GM12878 (cell line): ENCODE results near the gene PAK5. TPM values are rescaled to one million over a fixed set of nuclear protein-coding genes. Genes with fewer than 3 reads are reported as not detected.

ENCODE experiments used
- ATAC-seq: fragments of 200-7000 bp; cut with Tn5 transposase; 3 replicates; pipeline ENCODE4 v1.9.1; 2020; ENCODE audit warnings: mild to moderate bottlenecking, moderate library complexity
- BruUV-seq: library from RNA; stranded (reverse); fragments of 400-500 nt; replicated peaks from 2 replicates; lab custom pipeline; 2021; lab: Mats Ljungman, UMichigan
- CTCF ChIA-PET: fragments of 300-600 bp; sonication (Branson Sonifier 250); formaldehyde crosslinking; extraction: SDS; loops from one replicate; lab custom pipeline; 2021; ENCODE audit warnings: inconsistent platforms; lab: Yijun Ruan, JAX
- POLR2A ChIA-PET: fragments of 350-600 bp; formaldehyde crosslinking; extraction: SDS; loops from one replicate; lab custom pipeline; 2021; ENCODE audit warnings: inconsistent platforms; lab: Charles Lee
- RAD21 ChIA-PET: fragments of 300-600 bp; sonication (Branson Sonifier 250); formaldehyde crosslinking; loops from one replicate; lab custom pipeline; 2023; ENCODE audit warnings: antibody characterized with exemption; ENCODE audit not compliant: unreplicated experiment; lab: Charles Lee
- SMC1A ChIA-PET: fragments of 300-600 bp; sonication (Branson Sonifier 250); formaldehyde crosslinking; loops from one replicate; lab custom pipeline; 2023; ENCODE audit not compliant: unreplicated experiment, uncharacterized antibody; lab: Charles Lee
- DNase-seq: peaks from one replicate; pipeline ENCODE4 v3.0.0-alpha.2; 2011; ENCODE audit warnings: low read depth, low spot score
- FAIRE-seq: peaks from 3 replicates; lab custom pipeline; 2011; peaks lifted over from hg19 to GRCh38; lab: Jason Lieb, UNC
- H2AFZ ChIP-seq: 2 replicates; pipeline ENCODE4 v1.6.0; 2011; ENCODE audit warnings: low read depth, low read length, control low read depth; ENCODE audit not compliant: control insufficient read depth
- H3K27ac ChIP-seq: 2 replicates; pipeline ENCODE4 v1.5.1; 2011; ENCODE audit warnings: control low read depth; ENCODE audit not compliant: control insufficient read depth, insufficient read depth
- H3K27me3 ChIP-seq, 2 experiments: replicated peaks in 1 of 2; 2 replicates each; pipeline versions ENCODE4 v1.6.0 to v1.6.1; 2011; ENCODE audit warnings: low read length in 1 of 2; ENCODE audit not compliant: control insufficient read depth in 2 of 2, insufficient read depth in 2 of 2
- H3K36me3 ChIP-seq, 2 experiments: 2 replicates each; pipeline ENCODE4 v1.5.1; 2011; ENCODE audit warnings: low read length in 1 of 2; ENCODE audit not compliant: control insufficient read depth in 2 of 2, insufficient read depth in 2 of 2
- H3K4me1 ChIP-seq: 2 replicates; pipeline ENCODE4 v1.6.1; 2011; ENCODE audit warnings: mild to moderate bottlenecking, low read length, moderate library complexity, mixed read lengths; ENCODE audit not compliant: control insufficient read depth, insufficient read depth
- H3K4me2 ChIP-seq: 2 replicates; pipeline ENCODE4 v1.6.0; 2011; ENCODE audit warnings: control low read depth; ENCODE audit not compliant: control insufficient read depth, insufficient read depth
- H3K4me3 ChIP-seq: fragments of 200-600 bp; sonication (generic); 2 replicates; pipeline ENCODE4 v1.5.1; 2016
- H3K79me2 ChIP-seq: 2 replicates; pipeline ENCODE4 v1.6.0; 2011; ENCODE audit warnings: low read length; ENCODE audit not compliant: control insufficient read depth, insufficient read depth
- H3K9ac ChIP-seq: 2 replicates; pipeline ENCODE4 v1.8.0; 2011; ENCODE audit warnings: low read length, control low read depth, mixed read lengths; ENCODE audit not compliant: control insufficient read depth, insufficient read depth
- H3K9me3 ChIP-seq: replicated peaks from 3 replicates; pipeline ENCODE4 v1.5.1; 2011; ENCODE audit warnings: mild to moderate bottlenecking, low read length; ENCODE audit not compliant: control insufficient read depth, insufficient read depth
- H4K20me1 ChIP-seq: 2 replicates; pipeline ENCODE4 v1.6.0; 2011; ENCODE audit not compliant: control insufficient read depth, insufficient read depth
- BMI1 ChIP-seq: fragments of 450-650 bp; IDR thresholded peaks from 2 replicates; pipeline ENCODE4 v1.6.1; 2016; ENCODE audit warnings: mild to moderate bottlenecking, moderate library complexity, borderline replicate concordance
- CBFB ChIP-seq: IDR thresholded peaks from 2 replicates; pipeline ENCODE4 v1.6.1; 2016; ENCODE audit warnings: antibody characterized with exemption, low read depth
- FOS ChIP-seq: IDR thresholded peaks from 3 replicates; pipeline ENCODE4 v1.6.1; 2011; ENCODE audit warnings: borderline replicate concordance; ENCODE audit not compliant: insufficient read length; ENCODE audit errors: extremely low read depth
- GATAD2B ChIP-seq: fragments of 450-650 bp; conservative IDR thresholded peaks from 2 replicates; pipeline ENCODE4 v1.6.1; 2017; ENCODE audit warnings: low read depth, mild to moderate bottlenecking, moderate library complexity
- HCFC1 ChIP-seq: fragments of 150-350 bp; IDR thresholded peaks from 2 replicates; pipeline ENCODE4 v1.6.1; 2014; ENCODE audit warnings: low read length
- MEF2A ChIP-seq: IDR thresholded peaks from 2 replicates; pipeline ENCODE4 v1.6.1; 2011; ENCODE audit warnings: low read depth, mild to moderate bottlenecking, low read length, moderate library complexity; ENCODE audit not compliant: insufficient read depth
- NFXL1 ChIP-seq: fragments of 450-650 bp; IDR thresholded peaks from 2 replicates; pipeline ENCODE4 v1.6.1; 2017; ENCODE audit warnings: antibody characterized with exemption, mild to moderate bottlenecking, borderline replicate concordance
- NFYA ChIP-seq: IDR thresholded peaks from 2 replicates; pipeline ENCODE4 v1.6.1; 2011; ENCODE audit warnings: low read depth, mild to moderate bottlenecking, low read length, improper control_type of control experiment, borderline replicate concordance
- NR2C1 ChIP-seq: fragments of 450-650 bp; IDR thresholded peaks from 2 replicates; pipeline ENCODE4 v1.6.1; 2017; ENCODE audit warnings: antibody characterized with exemption, mild to moderate bottlenecking, moderate library complexity
- RELA ChIP-seq: fragments of 450-650 bp; IDR thresholded peaks from 2 replicates; pipeline ENCODE4 v1.8.0; 2014; ENCODE audit warnings: borderline replicate concordance; ENCODE audit not compliant: partially characterized antibody
- RUNX3 ChIP-seq: IDR thresholded peaks from 2 replicates; pipeline ENCODE4 v1.6.1; 2012; ENCODE audit warnings: low read length, inconsistent platforms
- SMAD1 ChIP-seq: fragments of 450-650 bp; IDR thresholded peaks from 2 replicates; pipeline ENCODE4 v1.6.1; 2018; ENCODE audit warnings: mild to moderate bottlenecking, low read depth; ENCODE audit not compliant: partially characterized antibody
- SMC3 ChIP-seq: IDR thresholded peaks from 2 replicates; pipeline ENCODE4 v1.6.1; 2011; ENCODE audit warnings: low read length, improper control_type of control experiment, borderline replicate concordance
- SREBF1 ChIP-seq: IDR thresholded peaks from 2 replicates; pipeline ENCODE4 v1.6.1; 2012; ENCODE audit warnings: mild to moderate bottlenecking, low read length
- TBL1XR1 ChIP-seq: IDR thresholded peaks from 2 replicates; pipeline ENCODE4 v1.6.1; 2012; ENCODE audit warnings: low read depth, low read length, improper control_type of control experiment
- TCF12 ChIP-seq: IDR thresholded peaks from 2 replicates; pipeline ENCODE4 v1.6.1; 2011; ENCODE audit warnings: low read depth, mild to moderate bottlenecking, low read length
- TCF3 ChIP-seq: IDR thresholded peaks from 2 replicates; pipeline ENCODE4 v1.6.1; 2012; ENCODE audit warnings: low read depth, mild to moderate bottlenecking, low read length, borderline replicate concordance; ENCODE audit not compliant: insufficient read depth
- ZNF622 ChIP-seq: fragments of 450-650 bp; IDR thresholded peaks from 2 replicates; pipeline ENCODE4 v1.6.1; 2017; ENCODE audit warnings: mild to moderate bottlenecking, inconsistent platforms
- WGBS: methylation state at CpG from one replicate; pipeline ENCODE4 v1.1.6; 2016; ENCODE audit warnings: low lambda C conversion rate; ENCODE audit not compliant: insufficient replicate concordance, insufficient coverage; ENCODE audit errors: missing lambda C conversion rate; 5-methylcytosine and 5-hydroxymethylcytosine counted together
- in situ Hi-C: fragments of 300-500 bp; cut with MboI; formaldehyde crosslinking; loops from 9 replicates; pipeline ENCODE4 v1.14.3; 2018; ENCODE audit warnings: mixed read lengths
- intact Hi-C: fragments of 100-400 bp; cut with micrococcal nuclease; formaldehyde crosslinking; loops from one replicate; pipeline ENCODE4 v1.14.2; 2022; ENCODE audit not compliant: unreplicated experiment
- polyA plus RNA-seq, 11 experiments: library from polyadenylated mRNA; depleted of rRNA in 4 of 11; unstranded in 6 of 11; stranded (reverse) in 5 of 11; fragments of >200 nt; fragmentation: Nextera tagmentation in 4 of 11; fragmentation: Illumina TruSeq in 1 of 11; extraction: Ambion mirVana in 4 of 11; extraction: Trizol in 1 of 11; gene quantifications; 1 replicate in 1 of 11; 2 replicates in 10 of 11; pipeline versions ENCODE4 v1.2.1 to v1.2.3, GENCODE V29; 2011 to 2016; ENCODE audit warnings: inconsistent platforms in 2 of 11, missing spikeins in 2 of 11, low read depth in 1 of 11
- total RNA-seq, 4 experiments: library from RNA; depleted of rRNA in 3 of 4; stranded (reverse); fragments of >200 nt in 3 of 4; fragmentation: Illumina TruSeq in 1 of 4; extraction: Trizol in 1 of 4; gene quantifications; 2 replicates each; pipeline versions ENCODE4 v1.2.1 to v1.2.3, GENCODE V29; 2013 to 2021
- TF ChIP-seq, protein P1 (sequence below): fragments of 450-650 bp; IDR thresholded peaks from 2 replicates; pipeline ENCODE4 v1.6.1; 2017; ENCODE audit warnings: low read depth, mild to moderate bottlenecking, moderate library complexity
- TF ChIP-seq, protein P2 (sequence below): IDR thresholded peaks from 2 replicates; pipeline ENCODE4 v1.6.1; 2012; ENCODE audit warnings: low read depth, low read length, improper control_type of control experiment
- TF ChIP-seq, protein P3 (sequence below): fragments of 450-650 bp; IDR thresholded peaks from 2 replicates; pipeline ENCODE4 v1.6.1; 2017; ENCODE audit warnings: borderline replicate concordance

PAK5 gene
- total and polyA plus RNA-seq, 10 of the 15 experiments (the other 5 are each of a cell fraction or from before 2014, with no cell fraction given) = not detected

DNA sequence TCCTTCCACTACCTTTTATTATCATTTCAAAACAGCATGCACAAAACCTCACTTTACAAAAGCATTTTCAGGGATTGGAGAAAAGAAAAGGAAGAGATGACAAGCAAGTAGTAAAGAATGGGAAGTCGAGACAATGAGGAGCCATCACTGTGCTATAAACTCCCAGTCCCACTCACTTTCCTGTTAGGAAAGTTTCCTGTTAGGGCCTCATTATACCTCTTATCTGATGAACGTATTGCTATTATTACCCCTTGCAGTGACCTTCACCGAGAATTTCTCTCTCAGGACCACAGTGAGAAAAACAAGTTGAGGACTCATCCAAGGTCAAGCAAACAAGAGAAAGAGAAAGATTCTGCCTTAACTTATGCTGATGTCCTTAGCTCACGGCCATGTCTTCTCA is 295.7 kb downstream of the PAK5 start (continued):
- TF ChIP-seq, protein P1, sequence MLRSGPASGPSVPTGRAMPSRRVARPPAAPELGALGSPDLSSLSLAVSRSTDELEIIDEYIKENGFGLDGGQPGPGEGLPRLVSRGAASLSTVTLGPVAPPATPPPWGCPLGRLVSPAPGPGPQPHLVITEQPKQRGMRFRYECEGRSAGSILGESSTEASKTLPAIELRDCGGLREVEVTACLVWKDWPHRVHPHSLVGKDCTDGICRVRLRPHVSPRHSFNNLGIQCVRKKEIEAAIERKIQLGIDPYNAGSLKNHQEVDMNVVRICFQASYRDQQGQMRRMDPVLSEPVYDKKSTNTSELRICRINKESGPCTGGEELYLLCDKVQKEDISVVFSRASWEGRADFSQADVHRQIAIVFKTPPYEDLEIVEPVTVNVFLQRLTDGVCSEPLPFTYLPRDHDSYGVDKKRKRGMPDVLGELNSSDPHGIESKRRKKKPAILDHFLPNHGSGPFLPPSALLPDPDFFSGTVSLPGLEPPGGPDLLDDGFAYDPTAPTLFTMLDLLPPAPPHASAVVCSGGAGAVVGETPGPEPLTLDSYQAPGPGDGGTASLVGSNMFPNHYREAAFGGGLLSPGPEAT = no peak

DNA sequence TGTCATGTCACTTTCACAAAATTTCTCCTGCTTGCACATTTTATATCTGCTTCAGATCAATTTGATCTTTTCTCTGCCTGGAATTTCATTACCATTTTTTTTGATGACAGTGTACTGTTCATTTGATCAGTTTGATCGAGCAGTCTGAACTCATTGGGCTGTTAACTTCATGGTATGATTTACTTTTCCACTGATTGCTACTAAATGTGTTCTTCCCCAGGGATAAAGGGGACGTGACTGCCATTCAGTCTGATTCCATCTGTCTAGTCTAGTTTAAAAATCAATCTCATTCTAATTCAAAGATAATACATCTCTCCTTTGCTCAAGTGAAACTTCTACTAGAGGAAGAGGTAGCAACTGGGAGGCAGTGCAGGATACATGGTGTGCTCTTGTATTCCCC is 303.4 kb downstream of the PAK5 start:
- TF ChIP-seq SMAD1 (no peak), TCF3 (no peak), TCF12 (no peak), ZNF622 (no peak), BMI1 (no peak), GATAD2B (no peak), RUNX3 (no peak), NR2C1 (no peak), NFYA (no peak), RELA (no peak), SMC3 (no peak), SREBF1 (no peak), NFXL1 (no peak), FOS (no peak), HCFC1 (no peak), CBFB (no peak), TBL1XR1 (no peak), MEF2A (no peak)
- TF ChIP-seq, protein P2, sequence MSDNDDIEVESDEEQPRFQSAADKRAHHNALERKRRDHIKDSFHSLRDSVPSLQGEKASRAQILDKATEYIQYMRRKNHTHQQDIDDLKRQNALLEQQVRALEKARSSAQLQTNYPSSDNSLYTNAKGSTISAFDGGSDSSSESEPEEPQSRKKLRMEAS = no peak
- TF ChIP-seq, protein P3, sequence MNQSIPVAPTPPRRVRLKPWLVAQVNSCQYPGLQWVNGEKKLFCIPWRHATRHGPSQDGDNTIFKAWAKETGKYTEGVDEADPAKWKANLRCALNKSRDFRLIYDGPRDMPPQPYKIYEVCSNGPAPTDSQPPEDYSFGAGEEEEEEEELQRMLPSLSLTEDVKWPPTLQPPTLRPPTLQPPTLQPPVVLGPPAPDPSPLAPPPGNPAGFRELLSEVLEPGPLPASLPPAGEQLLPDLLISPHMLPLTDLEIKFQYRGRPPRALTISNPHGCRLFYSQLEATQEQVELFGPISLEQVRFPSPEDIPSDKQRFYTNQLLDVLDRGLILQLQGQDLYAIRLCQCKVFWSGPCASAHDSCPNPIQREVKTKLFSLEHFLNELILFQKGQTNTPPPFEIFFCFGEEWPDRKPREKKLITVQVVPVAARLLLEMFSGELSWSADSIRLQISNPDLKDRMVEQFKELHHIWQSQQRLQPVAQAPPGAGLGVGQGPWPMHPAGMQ = no peak
- no peak for DNase-seq
- FAIRE-seq = no peak
- WGBS = 0% methylated on average over 2 of the region's 2 CpGs
- Histone ChIP-seq H3K27ac (no peak overlapping the region), H2AFZ (no peak overlapping the region), H3K4me2 (no peak overlapping the region), H3K79me2 (no peaks in the 10 kb centered on the region), H3K36me3 (no peaks in the 10 kb centered on the region), H3K9ac (no peak overlapping the region), H4K20me1 (no peaks in the 10 kb centered on the region), H3K4me1 (no peaks in the 10 kb centered on the region), H3K9me3 (no peaks in the 10 kb centered on the region), H3K4me3 (no peak overlapping the region), H3K27me3 (no peaks in the 10 kb centered on the region; a peak in 1 of 4 replicates)
- intact Hi-C loops (no loop called here), in situ Hi-C loops (no loop called here)
- ChIA-PET SMC1A (no interaction called here), CTCF (no interaction called here), POLR2A (no interaction called here), RAD21 (no interaction called here)
- no peak for ATAC-seq
- no TSS peak for BruUV-seq
